K562 (cell line): ENCODE data around the gene RBM28. TPM values are rescaled to one million over a fixed set of nuclear protein-coding genes. Genes with fewer than 3 reads are reported as not detected.

Experiments used
- CBFA2T3 ChIP-seq: fragments of 450-650 bp; IDR thresholded peaks from 2 replicates; pipeline ENCODE4 v1.6.1; 2017
- FOXK2 ChIP-seq, 2 experiments: fragments of 450-650 bp; IDR thresholded peaks in 1 of 2; conservative IDR thresholded peaks in 1 of 2; 2 replicates each; pipeline ENCODE4 v1.6.1; 2016; ENCODE audit warnings: low read depth in 2 of 2, mild to moderate bottlenecking in 1 of 2
- GTF2F1 ChIP-seq: IDR thresholded peaks from 2 replicates; pipeline ENCODE4 v1.6.1; 2011; ENCODE audit warnings: low read depth, low read length, improper control_type of control experiment
- JUNB ChIP-seq: fragments of 450-650 bp; formaldehyde crosslinking; conservative IDR thresholded peaks from 2 replicates; pipeline ENCODE4 v1.4.0; 2020; ENCODE audit warnings: mild to moderate bottlenecking
- MAZ ChIP-seq, 2 experiments: fragments of 450-650 bp in 1 of 2; sonication (generic) in 1 of 2; formaldehyde crosslinking; IDR thresholded peaks in 1 of 2; conservative IDR thresholded peaks in 1 of 2; 2 replicates each; pipeline versions ENCODE4 v1.4.0 to v1.5.0; 2020; ENCODE audit warnings: mild to moderate bottlenecking in 1 of 2, missing genetic modification reagents in 1 of 2
- MBD2 ChIP-seq: sonication (generic); IDR thresholded peaks from 2 replicates; pipeline ENCODE4 v1.6.1; 2016; ENCODE audit warnings: low read depth, borderline replicate concordance
- NCOA4 ChIP-seq: fragments of 450-650 bp; IDR thresholded peaks from 2 replicates; pipeline ENCODE4 v1.6.1; 2018; ENCODE audit warnings: mild to moderate bottlenecking; ENCODE audit not compliant: partially characterized antibody
- OTX1 ChIP-seq: fragments of 450-650 bp; formaldehyde crosslinking; IDR thresholded peaks from 2 replicates; pipeline ENCODE4 v1.4.0; 2022; ENCODE audit warnings: mild to moderate bottlenecking
- PPARD ChIP-seq: fragments of 250-450 bp; sonication (Bioruptor Pico); IDR thresholded peaks from 2 replicates; pipeline ENCODE4 v1.8.0; 2022; ENCODE audit warnings: inconsistent platforms, mild to moderate bottlenecking, moderate library complexity
- SUPT5H ChIP-seq: fragments of 450-650 bp; IDR thresholded peaks from 2 replicates; pipeline ENCODE4 v1.6.1; 2016
- TEAD4 ChIP-seq, 2 experiments: sonication (generic) in 1 of 2; formaldehyde crosslinking in 1 of 2; IDR thresholded peaks; 2 replicates each; pipeline versions ENCODE4 v1.6.1 to v1.8.0; 2012 to 2022; ENCODE audit warnings: borderline replicate concordance in 1 of 2, inconsistent platforms in 1 of 2, low read length in 1 of 2, mild to moderate bottlenecking in 1 of 2, missing genetic modification reagents in 1 of 2
- TGIF2 ChIP-seq: sonication (generic); formaldehyde crosslinking; IDR thresholded peaks from 2 replicates; pipeline ENCODE4 v1.8.1; 2022; ENCODE audit warnings: mild to moderate bottlenecking, missing genetic modification reagents, moderate library complexity
- TSC22D4 ChIP-seq: fragments of 450-650 bp; IDR thresholded peaks from 2 replicates; pipeline ENCODE4 v1.6.1; 2016; ENCODE audit warnings: missing genetic modification characterization, missing biosample characterization, control low read depth
- VEZF1 ChIP-seq: fragments of 200-800 bp; sonication (Bioruptor generic); IDR thresholded peaks from 2 replicates; pipeline ENCODE4 v1.6.1; 2017; ENCODE audit warnings: missing genetic modification characterization, missing compliant biosample characterization
- ZBTB26 ChIP-seq: fragments of 450-650 bp; formaldehyde crosslinking; IDR thresholded peaks from 2 replicates; pipeline ENCODE4 v1.4.0; 2022; ENCODE audit warnings: missing genetic modification characterization
- ZEB2 ChIP-seq: fragments of 450-650 bp; IDR thresholded peaks from 2 replicates; pipeline ENCODE4 v1.6.1; 2016
- ZKSCAN1 ChIP-seq: fragments of 150-350 bp; IDR thresholded peaks from 2 replicates; pipeline ENCODE4 v1.6.1; 2016; ENCODE audit warnings: low read depth, low read length
- ZNF280B ChIP-seq: fragments of 250-450 bp; sonication (Bioruptor Pico); IDR thresholded peaks from 2 replicates; pipeline ENCODE4 v1.5.1; 2021; ENCODE audit warnings: mild to moderate bottlenecking
- ZNF551 ChIP-seq: fragments of 250-450 bp; sonication (Bioruptor Pico); IDR thresholded peaks from 2 replicates; pipeline ENCODE4 v1.5.0; 2021; ENCODE audit warnings: mild to moderate bottlenecking, moderate library complexity
- ZNF592 ChIP-seq: fragments of 450-650 bp; IDR thresholded peaks from 2 replicates; pipeline ENCODE4 v1.6.1; 2017; ENCODE audit warnings: antibody characterized with exemption, mild to moderate bottlenecking
- polyA plus RNA-seq, 8 experiments: library from polyadenylated mRNA; depleted of rRNA in 4 of 8; stranded (reverse) in 5 of 8; unstranded in 3 of 8; fragments of >200 nt; fragmentation: Nextera tagmentation in 2 of 8; fragmentation: Illumina TruSeq in 1 of 8; extraction: Ambion mirVana in 2 of 8; extraction: Trizol in 1 of 8; gene quantifications; 2 replicates each; pipeline versions ENCODE4 v1.2.1 to v1.2.3, GENCODE V29; 2011 to 2014; ENCODE audit warnings: inconsistent platforms in 1 of 8, missing spikeins in 1 of 8
- total RNA-seq, 7 experiments: library from RNA; depleted of rRNA in 6 of 7; stranded (reverse); fragments of >200 nt in 6 of 7; fragmentation: Illumina TruSeq in 2 of 7; extraction: Trizol in 2 of 7; gene quantifications; 2 replicates each; pipeline versions ENCODE4 v1.2.1 to v1.2.3, GENCODE V29; 2011 to 2021; ENCODE audit warnings: low replicate concordance in 1 of 7

The RBM28 gene
- total and polyA plus RNA-seq, 9 of the 15 experiments (the other 6 are each of a cell fraction or from before 2014, with no cell fraction given), result 65.8 to 213 (median 138) TPM

- no peak for TF ChIP-seq ZNF592
- no peak for TF ChIP-seq FOXK2 (conservative IDR thresholded peaks at IDR 0.05 in 1 of 2, IDR thresholded peaks at IDR 0.05 in 1 of 2; ENCODE audit: low read depth in 2 of 2)
- TF ChIP-seq MBD2, result no peak
- TF ChIP-seq OTX1 (CRISPR knock-in tag), result no peak
- no peak for TF ChIP-seq ZKSCAN1
- no peak for TF ChIP-seq NCOA4
- peak; percentile 29; the same call in 1 of the 2 replicates for TF ChIP-seq VEZF1
- TF ChIP-seq ZEB2, result no peak
- TF ChIP-seq GTF2F1, result no peak
- 0 out of 2 replicates have a peak, but pooled peaks have one; percentile 4 for TF ChIP-seq ZNF551
- no peak for TF ChIP-seq ZBTB26
- no peak for TF ChIP-seq SUPT5H
- TF ChIP-seq TSC22D4 (tag), result no peak
- no peak for TF ChIP-seq ZNF280B (CRISPR knock-in tag)
- peak; percentile 65 for TF ChIP-seq CBFA2T3
- TF ChIP-seq PPARD (CRISPR knock-in tag), result no peak
- TF ChIP-seq TEAD4 (IDR thresholded peaks at IDR 0.05; ENCODE audit: low read length), result peak; percentile 75; the same call in 1 of the 2 replicates
- no peak for TF ChIP-seq TEAD4 (CRISPR knock-in tag; IDR thresholded peaks at IDR 0.05; ENCODE audit: borderline replicate concordance)
- no peak for TF ChIP-seq JUNB (CRISPR knock-in tag)
- TF ChIP-seq MAZ (CRISPR knock-in tag; conservative IDR thresholded peaks at IDR 0.05 in 1 of 2, IDR thresholded peaks at IDR 0.05 in 1 of 2), result no peak
- no peak for TF ChIP-seq TGIF2
These were observed 84.3 kb downstream of the RBM28 start (continued) for GRCh38 chr7:128259131-128260061.
